ENCODE measurements around the gene TK2.

TK2 gene

GRCh38 chr16:66486199-66486772, 63.6 kb downstream of the TK2 start:
- TF ChIP-seq CTCF (conservative IDR thresholded peaks at IDR 0.05): no peak
- H3K27ac ChIP-seq: no peak overlapping the region; the same call in 1 of the 2 replicates

- TF ChIP-seq CTCF (conservative IDR thresholded peaks at IDR 0.05): no peak
- no peak overlapping the region for H3K27ac ChIP-seq
Measured at GRCh38 chr16:66485376-66485775, 64.5 kb downstream of the TK2 start.

- no peak overlapping the region for H3K27ac ChIP-seq
- TF ChIP-seq CTCF (conservative IDR thresholded peaks at IDR 0.05): no peak
Measured at GRCh38 chr16:66484453-66485213, 65.3 kb downstream of the TK2 start.

GRCh38 chr16:66483689-66484452, 66.1 kb downstream of the TK2 start:
- H3K27ac ChIP-seq: no peak overlapping the region
- peak; percentile 91 for TF ChIP-seq CTCF (conservative IDR thresholded peaks at IDR 0.05)

- H3K27ac ChIP-seq: no peak overlapping the region
- no peak for TF ChIP-seq CTCF (conservative IDR thresholded peaks at IDR 0.05)
Measured at GRCh38 chr16:66481943-66482390, 68.0 kb downstream of the TK2 start.

GRCh38 chr16:66481081-66481942, 68.6 kb downstream of the TK2 start:
- no peak for TF ChIP-seq CTCF (conservative IDR thresholded peaks at IDR 0.05)
- no peak overlapping the region for H3K27ac ChIP-seq

Measured in VCaP (cell line).